ENCODE data around the gene FBXL7.

DNA sequence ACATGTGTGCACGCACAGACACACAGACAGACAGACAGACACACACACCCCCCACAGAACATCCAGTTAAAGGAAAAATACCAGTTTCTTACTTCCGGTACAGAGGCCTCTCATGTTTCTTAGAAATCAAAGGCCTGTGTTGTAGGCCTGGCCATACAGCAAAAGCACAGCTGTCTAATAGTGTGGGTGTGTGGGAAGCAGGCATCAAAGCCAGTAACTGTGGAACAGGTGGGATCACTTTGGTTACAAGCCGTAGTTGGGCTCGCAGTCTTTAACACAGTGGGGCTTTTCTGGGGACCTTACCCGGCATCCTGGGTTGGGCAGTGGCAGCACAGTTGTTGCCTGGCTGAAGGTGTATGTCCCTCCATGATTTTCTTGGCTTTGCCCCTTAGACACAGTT is 55.2 kb downstream of the FBXL7 start:
- TF ChIP-seq POLR2A (IDR thresholded peaks at IDR 0.05) = no peak
- TF ChIP-seq, protein P1, sequence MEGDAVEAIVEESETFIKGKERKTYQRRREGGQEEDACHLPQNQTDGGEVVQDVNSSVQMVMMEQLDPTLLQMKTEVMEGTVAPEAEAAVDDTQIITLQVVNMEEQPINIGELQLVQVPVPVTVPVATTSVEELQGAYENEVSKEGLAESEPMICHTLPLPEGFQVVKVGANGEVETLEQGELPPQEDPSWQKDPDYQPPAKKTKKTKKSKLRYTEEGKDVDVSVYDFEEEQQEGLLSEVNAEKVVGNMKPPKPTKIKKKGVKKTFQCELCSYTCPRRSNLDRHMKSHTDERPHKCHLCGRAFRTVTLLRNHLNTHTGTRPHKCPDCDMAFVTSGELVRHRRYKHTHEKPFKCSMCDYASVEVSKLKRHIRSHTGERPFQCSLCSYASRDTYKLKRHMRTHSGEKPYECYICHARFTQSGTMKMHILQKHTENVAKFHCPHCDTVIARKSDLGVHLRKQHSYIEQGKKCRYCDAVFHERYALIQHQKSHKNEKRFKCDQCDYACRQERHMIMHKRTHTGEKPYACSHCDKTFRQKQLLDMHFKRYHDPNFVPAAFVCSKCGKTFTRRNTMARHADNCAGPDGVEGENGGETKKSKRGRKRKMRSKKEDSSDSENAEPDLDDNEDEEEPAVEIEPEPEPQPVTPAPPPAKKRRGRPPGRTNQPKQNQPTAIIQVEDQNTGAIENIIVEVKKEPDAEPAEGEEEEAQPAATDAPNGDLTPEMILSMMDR (IDR thresholded peaks at IDR 0.05) = no peak
